Measurements from ENCODE around the gene LANCL2. TPM values are rescaled to one million over a fixed set of nuclear protein-coding genes. Genes with fewer than 3 reads are reported as not detected.

Gene LANCL2
- total and polyA plus RNA-seq, 2 donors from 2014 or later: 9.9 to 18.3 TPM

DNA sequence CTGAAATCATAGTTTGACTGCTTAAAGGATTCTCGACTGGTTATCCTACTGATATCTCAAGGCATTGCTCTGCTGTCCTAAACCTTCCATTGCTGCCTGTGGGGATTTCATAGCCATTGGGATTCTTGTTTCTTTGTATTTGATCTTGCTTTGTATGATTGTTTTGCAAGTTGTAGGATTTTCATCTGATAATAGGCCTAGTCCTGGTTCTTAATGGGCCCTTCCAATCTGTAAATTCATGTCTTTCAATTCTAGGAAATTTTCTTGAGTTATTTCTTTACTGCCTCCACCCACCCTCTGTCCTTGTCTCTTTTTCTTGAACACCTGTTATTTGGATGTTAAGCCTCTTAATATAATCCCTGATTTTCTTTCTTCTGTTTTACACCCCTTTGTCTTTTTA is 72.2 kb downstream of the LANCL2 start:
- H3K4me1 ChIP-seq (ENCODE audit: control insufficient read depth in 2 of 3, insufficient read depth in 2 of 3, low read depth in 1 of 3, low read length in 3 of 3): peaks cover 0 to 7% (median 0%) of the 10 kb centered on the region in 3 donors
- DNase-seq (no peak), FAIRE-seq (no peak)
- H3K9ac ChIP-seq (ENCODE audit: low read length in 3 of 3): no peak overlapping the region
- H3K27me3 ChIP-seq (ENCODE audit: control insufficient read depth, insufficient read depth, low read length): no peaks in the 10 kb centered on the region
- no peak overlapping the region for H3K27ac ChIP-seq (ENCODE audit: low read depth in 2 of 2, low read length in 2 of 2)
- H3K9me3 ChIP-seq (ENCODE audit: control insufficient read depth in 2 of 3, insufficient read depth in 1 of 3, low read length in 3 of 3): no peaks in the 10 kb centered on the region
- TF ChIP-seq, protein P1, sequence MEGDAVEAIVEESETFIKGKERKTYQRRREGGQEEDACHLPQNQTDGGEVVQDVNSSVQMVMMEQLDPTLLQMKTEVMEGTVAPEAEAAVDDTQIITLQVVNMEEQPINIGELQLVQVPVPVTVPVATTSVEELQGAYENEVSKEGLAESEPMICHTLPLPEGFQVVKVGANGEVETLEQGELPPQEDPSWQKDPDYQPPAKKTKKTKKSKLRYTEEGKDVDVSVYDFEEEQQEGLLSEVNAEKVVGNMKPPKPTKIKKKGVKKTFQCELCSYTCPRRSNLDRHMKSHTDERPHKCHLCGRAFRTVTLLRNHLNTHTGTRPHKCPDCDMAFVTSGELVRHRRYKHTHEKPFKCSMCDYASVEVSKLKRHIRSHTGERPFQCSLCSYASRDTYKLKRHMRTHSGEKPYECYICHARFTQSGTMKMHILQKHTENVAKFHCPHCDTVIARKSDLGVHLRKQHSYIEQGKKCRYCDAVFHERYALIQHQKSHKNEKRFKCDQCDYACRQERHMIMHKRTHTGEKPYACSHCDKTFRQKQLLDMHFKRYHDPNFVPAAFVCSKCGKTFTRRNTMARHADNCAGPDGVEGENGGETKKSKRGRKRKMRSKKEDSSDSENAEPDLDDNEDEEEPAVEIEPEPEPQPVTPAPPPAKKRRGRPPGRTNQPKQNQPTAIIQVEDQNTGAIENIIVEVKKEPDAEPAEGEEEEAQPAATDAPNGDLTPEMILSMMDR (IDR thresholded peaks at IDR 0.05; ENCODE audit: borderline replicate concordance, extremely low read depth, insufficient read depth): no peak
- no peaks in the 10 kb centered on the region for H3K36me3 ChIP-seq (ENCODE audit: control insufficient read depth in 2 of 3, insufficient read depth in 3 of 3, low read length in 3 of 3)
- H3K4me3 ChIP-seq (ENCODE audit: low read length in 3 of 3): no peak overlapping the region
- intact Hi-C loops (cut with DNase I): no loop called here

DNA sequence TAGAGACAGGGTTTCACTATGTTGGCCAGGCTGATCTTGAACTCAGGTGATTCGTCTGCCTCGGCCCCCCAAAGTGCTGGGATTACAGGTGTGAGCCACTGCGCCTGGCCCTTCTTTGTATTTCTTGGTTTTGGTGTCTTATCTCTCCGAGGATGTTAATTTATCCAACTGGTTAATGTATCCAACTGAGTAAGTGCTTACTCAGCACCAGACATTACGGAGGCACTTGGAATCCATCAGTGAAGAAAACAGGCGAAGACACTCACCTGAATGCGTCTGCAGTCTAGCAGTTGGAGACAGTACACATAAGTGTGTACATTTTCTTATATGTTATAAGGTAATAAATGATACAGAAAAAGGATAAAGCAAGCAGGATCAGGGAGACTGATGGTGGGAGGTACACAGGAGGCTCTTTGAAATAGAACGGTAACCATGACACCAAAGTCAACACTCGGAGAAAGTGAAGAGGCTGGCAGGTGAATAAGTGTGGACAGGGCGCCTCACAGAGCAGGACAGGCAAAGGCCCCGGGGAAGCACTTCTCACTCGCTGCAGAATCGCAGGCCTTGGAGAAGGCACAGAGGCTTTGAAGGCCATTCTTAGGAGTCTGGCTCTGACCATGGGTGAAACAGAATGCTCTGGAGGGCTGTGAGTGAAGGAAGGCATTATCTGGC is 73.1 kb downstream of the LANCL2 start:
- Histone ChIP-seq H3K36me3 (ENCODE audit: control insufficient read depth in 2 of 3, insufficient read depth in 3 of 3, low read length in 3 of 3) (no peaks in the 10 kb centered on the region), H3K4me1 (ENCODE audit: control insufficient read depth in 2 of 3, insufficient read depth in 2 of 3, low read depth in 1 of 3, low read length in 3 of 3) (peaks cover 0 to 3% (median 0%) of the 10 kb centered on the region in 3 donors), H3K9me3 (ENCODE audit: control insufficient read depth in 2 of 3, insufficient read depth in 1 of 3, low read length in 3 of 3) (no peaks in the 10 kb centered on the region), H3K27ac (ENCODE audit: low read depth in 2 of 2, low read length in 2 of 2) (no peak overlapping the region), H3K27me3 (ENCODE audit: control insufficient read depth, insufficient read depth, low read length) (no peaks in the 10 kb centered on the region), H3K4me3 (ENCODE audit: low read length in 3 of 3) (no peak overlapping the region), H3K9ac (ENCODE audit: low read length in 3 of 3) (no peak overlapping the region)
- DNase-seq: no peak
- no peak for FAIRE-seq
- intact Hi-C loops (cut with DNase I): no loop called here
- TF ChIP-seq, protein P1 (IDR thresholded peaks at IDR 0.05; ENCODE audit: borderline replicate concordance, extremely low read depth, insufficient read depth): no peak

DNA sequence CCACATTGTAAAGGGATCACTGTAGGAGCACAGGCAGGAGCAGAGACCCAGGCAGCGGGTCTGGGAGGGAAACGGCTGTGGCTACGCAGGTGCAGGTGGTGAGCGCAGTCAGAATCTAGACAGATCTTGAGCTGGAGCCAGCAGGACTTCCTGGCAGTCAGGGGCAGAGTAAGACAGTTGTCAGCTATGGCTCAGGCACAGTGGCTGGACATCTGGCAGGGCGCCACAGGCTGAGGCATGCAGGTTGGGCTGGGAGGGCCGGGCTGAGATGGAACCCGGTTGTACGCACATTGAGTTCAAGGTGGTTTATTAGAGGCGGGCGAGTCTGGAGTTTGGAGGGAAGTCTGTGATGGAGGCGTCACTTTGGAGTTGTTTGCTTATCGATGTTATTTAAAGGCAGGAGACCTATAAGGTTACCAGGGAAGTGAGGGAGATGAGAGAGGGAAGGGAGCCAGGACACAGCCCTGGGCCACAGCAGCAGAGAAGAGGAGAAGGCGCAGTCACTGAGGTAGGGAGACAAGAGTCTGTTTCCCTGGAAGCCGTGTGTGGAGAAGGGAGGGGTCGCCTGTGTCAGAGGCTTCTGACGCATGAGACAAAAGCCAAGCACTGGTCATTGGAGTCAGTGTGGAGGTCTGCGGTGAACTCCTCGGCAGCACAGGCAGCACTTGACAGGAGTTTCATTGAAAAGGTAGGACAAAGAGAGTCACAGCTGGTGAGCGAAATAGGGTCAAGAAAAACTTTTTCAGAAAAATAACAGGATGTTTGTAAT is 73.8 kb downstream of the LANCL2 start:
- H3K27ac ChIP-seq (ENCODE audit: low read depth in 2 of 2, low read length in 2 of 2): no peak overlapping the region
- intact Hi-C loops (cut with DNase I): no loop called here
- H3K9ac ChIP-seq (ENCODE audit: low read length in 3 of 3): no peak overlapping the region
- H3K9me3 ChIP-seq (ENCODE audit: control insufficient read depth in 2 of 3, insufficient read depth in 1 of 3, low read length in 3 of 3): no peaks in the 10 kb centered on the region
- peak in 1 of 5 donors; percentile 71 for DNase-seq
- H3K27me3 ChIP-seq (ENCODE audit: control insufficient read depth, insufficient read depth, low read length): no peaks in the 10 kb centered on the region
- no peak overlapping the region for H3K4me3 ChIP-seq (ENCODE audit: low read length in 3 of 3)
- H3K4me1 ChIP-seq (ENCODE audit: control insufficient read depth in 2 of 3, insufficient read depth in 2 of 3, low read depth in 1 of 3, low read length in 3 of 3): peaks cover 0 to 3% (median 0%) of the 10 kb centered on the region in 3 donors
- no peak for FAIRE-seq
- TF ChIP-seq, protein P1 (IDR thresholded peaks at IDR 0.05; ENCODE audit: borderline replicate concordance, extremely low read depth, insufficient read depth): no peak
- H3K36me3 ChIP-seq (ENCODE audit: control insufficient read depth in 2 of 3, insufficient read depth in 3 of 3, low read length in 3 of 3): no peaks in the 10 kb centered on the region
